ENCODE measurements around the gene VPS35. TPM values are rescaled to one million over a fixed set of nuclear protein-coding genes. Genes with fewer than 3 reads are reported as not detected.

VPS35 gene
- total and polyA plus RNA-seq, 2 of the 13 experiments (the other 11 are each of a cell fraction or from before 2014, with no cell fraction given), result 30.7 to 136 TPM

DNA sequence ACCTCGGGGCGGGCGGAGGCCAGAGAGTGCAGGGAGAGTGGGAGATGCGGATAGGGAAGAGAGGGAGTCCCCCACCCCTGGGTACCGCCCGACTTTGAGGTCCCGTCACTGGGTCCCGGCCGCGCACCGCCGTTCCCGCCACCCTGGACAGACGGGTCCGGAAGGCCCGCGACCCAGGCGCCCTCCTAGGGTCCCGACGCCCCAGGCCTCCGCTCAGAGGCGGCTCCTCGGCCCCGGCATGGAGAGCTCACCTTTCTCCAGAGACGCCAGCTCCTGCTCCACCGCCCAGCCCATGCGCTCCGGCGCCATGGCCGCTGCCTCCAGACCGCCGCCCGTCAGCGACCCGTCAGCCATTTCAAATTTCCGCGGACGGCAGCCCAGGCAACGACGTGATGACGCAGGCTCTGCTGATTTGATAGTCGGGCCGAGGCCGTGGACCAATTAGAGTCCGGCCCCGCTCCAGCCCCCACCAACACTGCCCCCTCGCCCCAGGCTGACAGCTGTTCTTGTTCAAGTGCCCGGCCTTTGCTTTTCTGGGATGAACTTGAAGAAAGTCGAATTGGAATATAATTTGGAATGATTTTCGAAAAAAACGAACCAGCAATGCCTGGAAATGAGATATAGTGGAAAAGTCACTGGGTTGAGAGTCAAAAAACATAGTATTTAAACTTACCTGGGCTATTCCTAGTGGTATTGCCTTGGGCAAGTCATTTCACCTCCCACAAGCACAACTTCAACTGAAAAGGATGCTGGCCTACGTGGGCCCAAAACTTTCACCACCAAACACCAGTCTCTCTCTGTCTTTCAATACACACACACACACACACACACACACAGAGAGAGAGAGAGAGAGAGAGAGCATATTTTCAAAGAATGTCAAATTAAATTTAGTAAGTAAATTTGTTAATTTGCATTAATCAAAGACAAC is 67.7 kb downstream of the VPS35 start, which contains the start of gene SHCBP1 (continued):
- TF ChIP-seq, protein P1, sequence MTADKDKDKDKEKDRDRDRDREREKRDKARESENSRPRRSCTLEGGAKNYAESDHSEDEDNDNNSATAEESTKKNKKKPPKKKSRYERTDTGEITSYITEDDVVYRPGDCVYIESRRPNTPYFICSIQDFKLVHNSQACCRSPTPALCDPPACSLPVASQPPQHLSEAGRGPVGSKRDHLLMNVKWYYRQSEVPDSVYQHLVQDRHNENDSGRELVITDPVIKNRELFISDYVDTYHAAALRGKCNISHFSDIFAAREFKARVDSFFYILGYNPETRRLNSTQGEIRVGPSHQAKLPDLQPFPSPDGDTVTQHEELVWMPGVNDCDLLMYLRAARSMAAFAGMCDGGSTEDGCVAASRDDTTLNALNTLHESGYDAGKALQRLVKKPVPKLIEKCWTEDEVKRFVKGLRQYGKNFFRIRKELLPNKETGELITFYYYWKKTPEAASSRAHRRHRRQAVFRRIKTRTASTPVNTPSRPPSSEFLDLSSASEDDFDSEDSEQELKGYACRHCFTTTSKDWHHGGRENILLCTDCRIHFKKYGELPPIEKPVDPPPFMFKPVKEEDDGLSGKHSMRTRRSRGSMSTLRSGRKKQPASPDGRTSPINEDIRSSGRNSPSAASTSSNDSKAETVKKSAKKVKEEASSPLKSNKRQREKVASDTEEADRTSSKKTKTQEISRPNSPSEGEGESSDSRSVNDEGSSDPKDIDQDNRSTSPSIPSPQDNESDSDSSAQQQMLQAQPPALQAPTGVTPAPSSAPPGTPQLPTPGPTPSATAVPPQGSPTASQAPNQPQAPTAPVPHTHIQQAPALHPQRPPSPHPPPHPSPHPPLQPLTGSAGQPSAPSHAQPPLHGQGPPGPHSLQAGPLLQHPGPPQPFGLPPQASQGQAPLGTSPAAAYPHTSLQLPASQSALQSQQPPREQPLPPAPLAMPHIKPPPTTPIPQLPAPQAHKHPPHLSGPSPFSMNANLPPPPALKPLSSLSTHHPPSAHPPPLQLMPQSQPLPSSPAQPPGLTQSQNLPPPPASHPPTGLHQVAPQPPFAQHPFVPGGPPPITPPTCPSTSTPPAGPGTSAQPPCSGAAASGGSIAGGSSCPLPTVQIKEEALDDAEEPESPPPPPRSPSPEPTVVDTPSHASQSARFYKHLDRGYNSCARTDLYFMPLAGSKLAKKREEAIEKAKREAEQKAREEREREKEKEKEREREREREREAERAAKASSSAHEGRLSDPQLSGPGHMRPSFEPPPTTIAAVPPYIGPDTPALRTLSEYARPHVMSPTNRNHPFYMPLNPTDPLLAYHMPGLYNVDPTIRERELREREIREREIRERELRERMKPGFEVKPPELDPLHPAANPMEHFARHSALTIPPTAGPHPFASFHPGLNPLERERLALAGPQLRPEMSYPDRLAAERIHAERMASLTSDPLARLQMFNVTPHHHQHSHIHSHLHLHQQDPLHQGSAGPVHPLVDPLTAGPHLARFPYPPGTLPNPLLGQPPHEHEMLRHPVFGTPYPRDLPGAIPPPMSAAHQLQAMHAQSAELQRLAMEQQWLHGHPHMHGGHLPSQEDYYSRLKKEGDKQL (CRISPR knock-in tag; IDR thresholded peaks at IDR 0.05; ENCODE audit: low read depth), result no peak
- TF ChIP-seq RAD51 (IDR thresholded peaks at IDR 0.05; ENCODE audit: borderline replicate concordance), result no peak
- TF ChIP-seq ZNF263 (CRISPR knock-in tag; IDR thresholded peaks at IDR 0.05), result peak; percentile 34; the same call in 1 of the 2 replicates
- TF ChIP-seq ZNF17 (CRISPR knock-in tag; IDR thresholded peaks at IDR 0.05), result no peak
- no peak for TF ChIP-seq SRF (IDR thresholded peaks at IDR 0.05; ENCODE audit: low read depth, low read length)
- no peak for TF ChIP-seq DPF2 (CRISPR knock-in tag; IDR thresholded peaks at IDR 0.05; ENCODE audit: borderline replicate concordance, low read depth)
- peak; percentile 52; the same call in 1 of the 2 replicates for TF ChIP-seq IRF2 (CRISPR knock-in tag; IDR thresholded peaks at IDR 0.05)
- TF ChIP-seq, protein P2, sequence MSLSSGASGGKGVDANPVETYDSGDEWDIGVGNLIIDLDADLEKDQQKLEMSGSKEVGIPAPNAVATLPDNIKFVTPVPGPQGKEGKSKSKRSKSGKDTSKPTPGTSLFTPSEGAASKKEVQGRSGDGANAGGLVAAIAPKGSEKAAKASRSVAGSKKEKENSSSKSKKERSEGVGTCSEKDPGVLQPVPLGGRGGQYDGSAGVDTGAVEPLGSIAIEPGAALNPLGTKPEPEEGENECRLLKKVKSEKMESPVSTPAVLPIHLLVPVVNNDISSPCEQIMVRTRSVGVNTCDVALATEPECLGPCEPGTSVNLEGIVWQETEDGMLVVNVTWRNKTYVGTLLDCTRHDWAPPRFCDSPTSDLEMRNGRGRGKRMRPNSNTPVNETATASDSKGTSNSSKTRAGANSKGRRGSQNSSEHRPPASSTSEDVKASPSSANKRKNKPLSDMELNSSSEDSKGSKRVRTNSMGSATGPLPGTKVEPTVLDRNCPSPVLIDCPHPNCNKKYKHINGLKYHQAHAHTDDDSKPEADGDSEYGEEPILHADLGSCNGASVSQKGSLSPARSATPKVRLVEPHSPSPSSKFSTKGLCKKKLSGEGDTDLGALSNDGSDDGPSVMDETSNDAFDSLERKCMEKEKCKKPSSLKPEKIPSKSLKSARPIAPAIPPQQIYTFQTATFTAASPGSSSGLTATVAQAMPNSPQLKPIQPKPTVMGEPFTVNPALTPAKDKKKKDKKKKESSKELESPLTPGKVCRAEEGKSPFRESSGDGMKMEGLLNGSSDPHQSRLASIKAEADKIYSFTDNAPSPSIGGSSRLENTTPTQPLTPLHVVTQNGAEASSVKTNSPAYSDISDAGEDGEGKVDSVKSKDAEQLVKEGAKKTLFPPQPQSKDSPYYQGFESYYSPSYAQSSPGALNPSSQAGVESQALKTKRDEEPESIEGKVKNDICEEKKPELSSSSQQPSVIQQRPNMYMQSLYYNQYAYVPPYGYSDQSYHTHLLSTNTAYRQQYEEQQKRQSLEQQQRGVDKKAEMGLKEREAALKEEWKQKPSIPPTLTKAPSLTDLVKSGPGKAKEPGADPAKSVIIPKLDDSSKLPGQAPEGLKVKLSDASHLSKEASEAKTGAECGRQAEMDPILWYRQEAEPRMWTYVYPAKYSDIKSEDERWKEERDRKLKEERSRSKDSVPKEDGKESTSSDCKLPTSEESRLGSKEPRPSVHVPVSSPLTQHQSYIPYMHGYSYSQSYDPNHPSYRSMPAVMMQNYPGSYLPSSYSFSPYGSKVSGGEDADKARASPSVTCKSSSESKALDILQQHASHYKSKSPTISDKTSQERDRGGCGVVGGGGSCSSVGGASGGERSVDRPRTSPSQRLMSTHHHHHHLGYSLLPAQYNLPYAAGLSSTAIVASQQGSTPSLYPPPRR (CRISPR knock-in tag; IDR thresholded peaks at IDR 0.05; ENCODE audit: borderline replicate concordance), result peak; percentile 53; the same call in 1 of the 2 replicates
- TF ChIP-seq, protein P3, sequence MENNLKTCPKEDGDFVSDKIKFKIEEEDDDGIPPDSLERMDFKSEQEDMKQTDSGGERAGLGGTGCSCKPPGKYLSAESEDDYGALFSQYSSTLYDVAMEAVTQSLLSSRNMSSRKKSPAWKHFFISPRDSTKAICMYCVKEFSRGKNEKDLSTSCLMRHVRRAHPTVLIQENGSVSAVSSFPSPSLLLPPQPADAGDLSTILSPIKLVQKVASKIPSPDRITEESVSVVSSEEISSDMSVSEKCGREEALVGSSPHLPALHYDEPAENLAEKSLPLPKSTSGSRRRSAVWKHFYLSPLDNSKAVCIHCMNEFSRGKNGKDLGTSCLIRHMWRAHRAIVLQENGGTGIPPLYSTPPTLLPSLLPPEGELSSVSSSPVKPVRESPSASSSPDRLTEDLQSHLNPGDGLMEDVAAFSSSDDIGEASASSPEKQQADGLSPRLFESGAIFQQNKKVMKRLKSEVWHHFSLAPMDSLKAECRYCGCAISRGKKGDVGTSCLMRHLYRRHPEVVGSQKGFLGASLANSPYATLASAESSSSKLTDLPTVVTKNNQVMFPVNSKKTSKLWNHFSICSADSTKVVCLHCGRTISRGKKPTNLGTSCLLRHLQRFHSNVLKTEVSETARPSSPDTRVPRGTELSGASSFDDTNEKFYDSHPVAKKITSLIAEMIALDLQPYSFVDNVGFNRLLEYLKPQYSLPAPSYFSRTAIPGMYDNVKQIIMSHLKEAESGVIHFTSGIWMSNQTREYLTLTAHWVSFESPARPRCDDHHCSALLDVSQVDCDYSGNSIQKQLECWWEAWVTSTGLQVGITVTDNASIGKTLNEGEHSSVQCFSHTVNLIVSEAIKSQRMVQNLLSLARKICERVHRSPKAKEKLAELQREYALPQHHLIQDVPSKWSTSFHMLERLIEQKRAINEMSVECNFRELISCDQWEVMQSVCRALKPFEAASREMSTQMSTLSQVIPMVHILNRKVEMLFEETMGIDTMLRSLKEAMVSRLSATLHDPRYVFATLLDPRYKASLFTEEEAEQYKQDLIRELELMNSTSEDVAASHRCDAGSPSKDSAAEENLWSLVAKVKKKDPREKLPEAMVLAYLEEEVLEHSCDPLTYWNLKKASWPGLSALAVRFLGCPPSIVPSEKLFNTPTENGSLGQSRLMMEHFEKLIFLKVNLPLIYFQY (CRISPR knock-in tag; IDR thresholded peaks at IDR 0.05; ENCODE audit: borderline replicate concordance), result 0 out of 2 replicates have a peak, but pooled peaks have one; percentile 38
- TF ChIP-seq PLRG1 (conservative IDR thresholded peaks at IDR 0.05), result no peak
- TF ChIP-seq, protein P4, sequence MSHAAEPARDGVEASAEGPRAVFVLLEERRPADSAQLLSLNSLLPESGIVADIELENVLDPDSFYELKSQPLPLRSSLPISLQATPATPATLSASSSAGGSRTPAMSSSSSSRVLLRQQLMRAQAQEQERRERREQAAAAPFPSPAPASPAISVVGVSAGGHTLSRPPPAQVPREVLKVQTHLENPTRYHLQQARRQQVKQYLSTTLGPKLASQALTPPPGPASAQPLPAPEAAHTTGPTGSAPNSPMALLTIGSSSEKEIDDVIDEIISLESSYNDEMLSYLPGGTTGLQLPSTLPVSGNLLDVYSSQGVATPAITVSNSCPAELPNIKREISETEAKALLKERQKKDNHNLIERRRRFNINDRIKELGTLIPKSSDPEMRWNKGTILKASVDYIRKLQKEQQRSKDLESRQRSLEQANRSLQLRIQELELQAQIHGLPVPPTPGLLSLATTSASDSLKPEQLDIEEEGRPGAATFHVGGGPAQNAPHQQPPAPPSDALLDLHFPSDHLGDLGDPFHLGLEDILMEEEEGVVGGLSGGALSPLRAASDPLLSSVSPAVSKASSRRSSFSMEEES (CRISPR knock-in tag; IDR thresholded peaks at IDR 0.05), result 0 out of 2 replicates have a peak, but pooled peaks have one; percentile 24
